Adipocyte (in vitro differentiated cells): ENCODE results near the gene MUC5B.
"Not testable (repeated sequence)": the region's sequence is repeated elsewhere in the genome, so short reads cannot be mapped to it uniquely, and the experiment has no call there.

Source experiments
- DNase-seq: peaks from one replicate; pipeline ENCODE4 v3.0.0-alpha.2; 2015; ENCODE audit warnings: low read depth
- H3K27me3 ChIP-seq: replicated peaks from 2 replicates; pipeline ENCODE4 v1.7.0; 2013; ENCODE audit warnings: mild to moderate bottlenecking, low read length, moderate library complexity; ENCODE audit not compliant: control insufficient read depth, insufficient read depth
- H3K36me3 ChIP-seq: 2 replicates; pipeline ENCODE4 v1.7.0; 2013; ENCODE audit warnings: low read length, mild to moderate bottlenecking, moderate library complexity; ENCODE audit not compliant: control insufficient read depth, insufficient read depth, severe bottlenecking
- H3K4me1 ChIP-seq: 2 replicates; pipeline ENCODE4 v1.7.0; 2013; ENCODE audit warnings: mild to moderate bottlenecking, low read length, moderate library complexity; ENCODE audit not compliant: control insufficient read depth, insufficient read depth
- H3K4me3 ChIP-seq: 2 replicates; pipeline ENCODE4 v1.7.0; 2013; ENCODE audit warnings: mild to moderate bottlenecking, low read length, moderate library complexity
- H3K9ac ChIP-seq: 2 replicates; pipeline ENCODE4 v1.7.0; 2013; ENCODE audit warnings: mild to moderate bottlenecking, low read length, moderate library complexity
- H3K9me3 ChIP-seq: 2 replicates; pipeline ENCODE4 v1.7.0; 2013; ENCODE audit warnings: mild to moderate bottlenecking, low read length, moderate library complexity; ENCODE audit not compliant: control insufficient read depth

Gene MUC5B

DNA sequence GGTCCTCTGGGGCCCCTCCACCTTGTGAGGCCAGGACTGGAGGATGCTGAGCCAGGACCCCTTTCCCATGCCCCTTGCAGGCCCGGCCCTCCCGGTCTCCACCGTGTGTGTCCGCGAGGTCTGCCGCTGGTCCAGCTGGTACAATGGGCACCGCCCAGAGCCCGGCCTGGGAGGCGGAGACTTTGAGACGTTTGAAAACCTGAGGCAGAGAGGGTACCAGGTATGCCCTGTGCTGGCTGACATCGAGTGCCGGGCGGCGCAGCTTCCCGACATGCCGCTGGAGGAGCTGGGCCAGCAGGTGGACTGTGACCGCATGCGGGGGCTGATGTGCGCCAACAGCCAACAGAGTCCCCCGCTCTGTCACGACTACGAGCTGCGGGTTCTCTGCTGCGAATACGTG is 17.9 kb downstream of the MUC5B start:
- no peak overlapping the region for H3K9ac ChIP-seq

DNA sequence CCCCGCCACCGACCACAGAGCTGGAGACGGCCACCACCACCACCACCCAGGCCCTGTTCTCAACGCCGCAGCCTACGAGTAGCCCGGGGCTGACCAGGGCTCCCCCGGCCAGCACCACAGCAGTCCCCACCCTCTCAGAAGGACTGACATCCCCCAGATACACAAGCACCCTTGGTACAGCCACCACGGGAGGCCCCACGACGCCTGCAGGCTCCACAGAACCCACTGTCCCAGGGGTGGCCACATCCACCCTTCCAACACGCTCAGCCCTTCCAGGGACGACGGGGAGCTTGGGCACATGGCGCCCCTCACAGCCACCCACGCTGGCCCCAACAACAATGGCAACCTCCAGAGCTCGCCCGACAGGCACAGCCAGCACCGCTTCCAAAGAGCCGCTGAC is 18.8 kb downstream of the MUC5B start:
- no peak for DNase-seq
- H3K27me3 ChIP-seq, result no peaks in the 10 kb centered on the region
- no peak overlapping the region for H3K9ac ChIP-seq
- no peaks in the 10 kb centered on the region for H3K4me1 ChIP-seq
- H3K9me3 ChIP-seq, result no peaks in the 10 kb centered on the region
- no peak overlapping the region for H3K4me3 ChIP-seq
- no peaks in the 10 kb centered on the region for H3K36me3 ChIP-seq

More for the DNA sequence above, 17.9 kb downstream of the MUC5B start:
- H3K4me3 ChIP-seq, result no peak overlapping the region
- H3K4me1 ChIP-seq, result no peaks in the 10 kb centered on the region
- no peaks in the 10 kb centered on the region for H3K36me3 ChIP-seq
- H3K27me3 ChIP-seq, result peaks cover 3% of the 10 kb centered on the region
- no peaks in the 10 kb centered on the region for H3K9me3 ChIP-seq
- DNase-seq, result no peak

DNA sequence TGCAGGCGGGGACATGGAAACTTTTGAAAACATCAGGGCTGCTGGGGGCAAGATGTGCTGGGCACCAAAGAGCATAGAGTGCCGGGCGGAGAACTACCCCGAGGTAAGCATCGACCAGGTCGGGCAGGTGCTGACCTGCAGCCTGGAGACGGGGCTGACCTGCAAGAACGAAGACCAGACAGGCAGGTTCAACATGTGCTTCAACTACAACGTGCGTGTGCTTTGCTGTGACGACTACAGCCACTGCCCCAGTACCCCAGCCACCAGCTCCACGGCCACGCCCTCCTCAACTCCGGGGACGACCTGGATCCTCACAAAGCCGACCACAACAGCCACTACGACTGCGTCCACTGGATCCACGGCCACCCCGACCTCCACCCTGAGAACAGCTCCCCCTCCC is 19.4 kb downstream of the MUC5B start:
- no peak overlapping the region for H3K9ac ChIP-seq
- no peaks in the 10 kb centered on the region for H3K36me3 ChIP-seq
- no peaks in the 10 kb centered on the region for H3K27me3 ChIP-seq
- no peaks in the 10 kb centered on the region for H3K4me1 ChIP-seq
- H3K9me3 ChIP-seq, result no peaks in the 10 kb centered on the region
- no peak overlapping the region for H3K4me3 ChIP-seq
- no peak for DNase-seq

DNA sequence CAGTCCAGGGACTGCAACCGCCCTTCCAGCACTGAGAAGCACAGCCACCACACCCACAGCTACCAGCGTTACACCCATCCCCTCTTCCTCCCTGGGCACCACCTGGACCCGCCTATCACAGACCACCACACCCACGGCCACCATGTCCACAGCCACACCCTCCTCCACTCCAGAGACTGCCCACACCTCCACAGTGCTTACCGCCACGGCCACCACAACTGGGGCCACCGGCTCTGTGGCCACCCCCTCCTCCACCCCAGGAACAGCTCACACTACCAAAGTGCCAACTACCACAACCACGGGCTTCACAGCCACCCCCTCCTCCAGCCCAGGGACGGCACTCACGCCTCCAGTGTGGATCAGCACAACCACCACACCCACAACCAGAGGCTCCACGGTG is 19.9 kb downstream of the MUC5B start:
- not testable (repeated sequence) for H3K9me3 ChIP-seq, DNase-seq, H3K36me3 ChIP-seq

DNA sequence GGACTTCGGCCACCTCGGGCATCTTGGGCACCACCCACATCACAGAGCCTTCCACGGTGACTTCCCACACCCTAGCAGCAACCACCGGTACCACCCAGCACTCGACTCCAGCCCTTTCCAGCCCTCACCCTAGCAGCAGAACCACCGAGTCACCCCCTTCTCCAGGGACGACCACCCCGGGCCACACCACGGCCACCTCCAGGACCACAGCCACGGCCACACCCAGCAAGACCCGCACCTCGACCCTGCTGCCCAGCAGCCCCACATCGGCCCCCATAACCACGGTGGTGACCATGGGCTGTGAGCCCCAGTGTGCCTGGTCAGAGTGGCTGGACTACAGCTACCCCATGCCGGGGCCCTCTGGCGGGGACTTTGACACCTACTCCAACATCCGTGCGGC is 20.7 kb downstream of the MUC5B start:
- DNase-seq, result not testable (repeated sequence)

More for the DNA sequence above, 19.9 kb downstream of the MUC5B start:
- not testable (repeated sequence) for H3K4me1 ChIP-seq, H3K9ac ChIP-seq, H3K4me3 ChIP-seq, H3K27me3 ChIP-seq

DNA sequence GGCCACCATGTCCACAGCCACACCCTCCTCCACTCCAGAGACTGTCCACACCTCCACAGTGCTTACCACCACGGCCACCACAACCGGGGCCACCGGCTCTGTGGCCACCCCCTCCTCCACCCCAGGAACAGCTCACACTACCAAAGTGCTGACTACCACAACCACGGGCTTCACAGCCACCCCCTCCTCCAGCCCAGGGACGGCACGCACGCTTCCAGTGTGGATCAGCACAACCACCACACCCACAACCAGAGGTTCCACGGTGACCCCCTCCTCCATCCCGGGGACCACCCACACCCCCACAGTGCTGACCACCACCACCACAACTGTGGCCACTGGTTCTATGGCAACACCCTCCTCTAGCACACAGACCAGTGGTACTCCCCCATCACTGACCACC is 21.7 kb downstream of the MUC5B start:
- not testable (repeated sequence) for H3K4me1 ChIP-seq, H3K36me3 ChIP-seq, H3K4me3 ChIP-seq, H3K27me3 ChIP-seq, H3K9ac ChIP-seq, DNase-seq, H3K9me3 ChIP-seq

More for the DNA sequence above, 20.7 kb downstream of the MUC5B start:
- not testable (repeated sequence) for H3K27me3 ChIP-seq, H3K9ac ChIP-seq, H3K4me1 ChIP-seq, H3K36me3 ChIP-seq, H3K4me3 ChIP-seq, H3K9me3 ChIP-seq

DNA sequence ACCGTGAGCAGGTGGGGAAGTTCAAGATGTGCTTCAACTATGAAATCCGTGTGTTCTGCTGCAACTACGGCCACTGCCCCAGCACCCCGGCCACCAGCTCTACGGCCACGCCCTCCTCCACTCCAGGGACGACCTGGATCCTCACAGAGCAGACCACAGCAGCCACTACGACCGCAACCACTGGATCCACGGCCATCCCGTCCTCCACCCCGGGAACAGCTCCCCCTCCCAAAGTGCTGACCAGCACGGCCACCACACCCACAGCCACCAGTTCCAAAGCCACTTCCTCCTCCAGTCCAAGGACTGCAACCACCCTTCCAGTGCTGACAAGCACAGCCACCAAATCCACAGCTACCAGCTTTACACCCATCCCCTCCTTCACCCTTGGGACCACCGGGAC is 22.9 kb downstream of the MUC5B start:
- DNase-seq, H3K4me1 ChIP-seq, H3K9ac ChIP-seq, H3K4me3 ChIP-seq, H3K9me3 ChIP-seq, H3K27me3 ChIP-seq, H3K36me3 ChIP-seq: not testable (repeated sequence)

DNA sequence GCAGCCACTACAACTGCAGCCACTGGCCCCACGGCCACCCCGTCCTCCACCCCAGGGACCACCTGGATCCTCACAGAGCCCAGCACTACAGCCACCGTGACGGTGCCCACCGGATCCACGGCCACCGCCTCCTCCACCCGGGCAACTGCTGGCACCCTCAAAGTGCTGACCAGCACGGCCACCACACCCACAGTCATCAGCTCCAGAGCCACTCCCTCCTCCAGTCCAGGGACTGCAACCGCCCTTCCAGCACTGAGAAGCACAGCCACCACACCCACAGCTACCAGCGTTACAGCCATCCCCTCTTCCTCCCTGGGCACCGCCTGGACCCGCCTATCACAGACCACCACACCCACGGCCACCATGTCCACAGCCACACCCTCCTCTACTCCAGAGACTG is 23.4 kb downstream of the MUC5B start:
- H3K9me3 ChIP-seq, H3K9ac ChIP-seq, H3K27me3 ChIP-seq, H3K4me3 ChIP-seq, H3K36me3 ChIP-seq, H3K4me1 ChIP-seq, DNase-seq: not testable (repeated sequence)

DNA sequence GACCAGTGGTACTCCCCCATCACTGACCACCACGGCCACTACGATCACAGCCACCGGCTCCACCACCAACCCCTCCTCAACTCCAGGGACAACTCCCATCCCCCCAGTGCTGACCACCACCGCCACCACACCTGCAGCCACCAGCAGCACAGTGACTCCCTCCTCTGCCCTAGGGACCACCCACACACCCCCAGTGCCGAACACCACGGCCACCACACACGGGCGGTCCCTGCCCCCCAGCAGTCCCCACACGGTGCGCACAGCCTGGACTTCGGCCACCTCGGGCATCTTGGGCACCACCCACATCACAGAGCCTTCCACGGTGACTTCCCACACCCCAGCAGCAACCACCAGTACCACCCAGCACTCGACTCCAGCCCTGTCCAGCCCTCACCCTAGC is 24.2 kb downstream of the MUC5B start:
- not testable (repeated sequence) for H3K36me3 ChIP-seq, H3K27me3 ChIP-seq, DNase-seq, H3K9ac ChIP-seq, H3K9me3 ChIP-seq, H3K4me1 ChIP-seq, H3K4me3 ChIP-seq

DNA sequence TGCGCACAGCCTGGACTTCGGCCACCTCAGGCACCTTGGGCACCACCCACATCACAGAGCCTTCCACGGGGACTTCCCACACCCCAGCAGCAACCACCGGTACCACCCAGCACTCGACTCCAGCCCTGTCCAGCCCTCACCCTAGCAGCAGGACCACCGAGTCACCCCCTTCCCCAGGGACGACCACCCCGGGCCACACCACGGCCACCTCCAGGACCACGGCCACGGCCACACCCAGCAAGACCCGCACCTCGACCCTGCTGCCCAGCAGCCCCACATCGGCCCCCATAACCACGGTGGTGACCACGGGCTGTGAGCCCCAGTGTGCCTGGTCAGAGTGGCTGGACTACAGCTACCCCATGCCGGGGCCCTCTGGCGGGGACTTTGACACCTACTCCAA is 26.1 kb downstream of the MUC5B start:
- not testable (repeated sequence) for H3K4me3 ChIP-seq, DNase-seq, H3K9ac ChIP-seq

DNA sequence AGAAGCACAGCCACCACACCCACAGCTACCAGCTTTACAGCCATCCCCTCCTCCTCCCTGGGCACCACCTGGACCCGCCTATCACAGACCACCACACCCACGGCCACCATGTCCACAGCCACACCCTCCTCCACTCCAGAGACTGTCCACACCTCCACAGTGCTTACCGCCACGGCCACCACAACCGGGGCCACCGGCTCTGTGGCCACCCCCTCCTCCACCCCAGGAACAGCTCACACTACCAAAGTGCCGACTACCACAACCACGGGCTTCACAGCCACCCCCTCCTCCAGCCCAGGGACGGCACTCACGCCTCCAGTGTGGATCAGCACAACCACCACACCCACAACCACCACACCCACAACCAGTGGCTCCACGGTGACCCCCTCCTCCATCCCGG is 27.5 kb downstream of the MUC5B start:
- not testable (repeated sequence) for H3K4me3 ChIP-seq, H3K9ac ChIP-seq, H3K9me3 ChIP-seq, H3K4me1 ChIP-seq, H3K36me3 ChIP-seq, H3K27me3 ChIP-seq, DNase-seq

More for the DNA sequence above, 26.1 kb downstream of the MUC5B start:
- not testable (repeated sequence) for H3K4me1 ChIP-seq, H3K36me3 ChIP-seq, H3K9me3 ChIP-seq, H3K27me3 ChIP-seq

DNA sequence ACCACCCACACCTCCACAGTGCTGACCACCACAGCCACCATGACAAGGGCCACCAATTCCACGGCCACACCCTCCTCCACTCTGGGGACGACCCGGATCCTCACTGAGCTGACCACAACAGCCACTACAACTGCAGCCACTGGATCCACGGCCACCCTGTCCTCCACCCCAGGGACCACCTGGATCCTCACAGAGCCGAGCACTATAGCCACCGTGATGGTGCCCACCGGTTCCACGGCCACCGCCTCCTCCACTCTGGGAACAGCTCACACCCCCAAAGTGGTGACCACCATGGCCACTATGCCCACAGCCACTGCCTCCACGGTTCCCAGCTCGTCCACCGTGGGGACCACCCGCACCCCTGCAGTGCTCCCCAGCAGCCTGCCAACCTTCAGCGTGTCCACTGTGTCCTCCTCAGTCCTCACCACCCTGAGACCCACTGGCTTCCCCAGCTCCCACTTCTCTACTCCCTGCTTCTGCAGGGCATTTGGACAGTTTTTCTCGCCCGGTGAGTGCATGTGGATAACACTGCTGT is 28.4 kb downstream of the MUC5B start:
- H3K4me3 ChIP-seq, result no peak overlapping the region
- no peaks in the 10 kb centered on the region for H3K36me3 ChIP-seq
- no peak for DNase-seq
- H3K4me1 ChIP-seq, result no peaks in the 10 kb centered on the region
- H3K9ac ChIP-seq, result no peak overlapping the region
- no peaks in the 10 kb centered on the region for H3K9me3 ChIP-seq
- H3K27me3 ChIP-seq, result peaks cover 3% of the 10 kb centered on the region
